ENCODE measurements around the gene CDHR2.

The CDHR2 gene

GRCh38 chr5:176581361-176581760, 32.2 kb downstream of the CDHR2 start:
- TF ChIP-seq CEBPB (IDR thresholded peaks at IDR 0.05) (no peak), CREB1 (IDR thresholded peaks at IDR 0.05; ENCODE audit: low read depth) (no peak), TCF12 (IDR thresholded peaks at IDR 0.05; ENCODE audit: low read depth) (no peak), NFIC (IDR thresholded peaks at IDR 0.05) (no peak), ZBTB7A (IDR thresholded peaks at IDR 0.05; ENCODE audit: low read depth) (no peak), FOXM1 (IDR thresholded peaks at IDR 0.05; ENCODE audit: borderline replicate concordance, low read depth) (no peak), TAF1 (IDR thresholded peaks at IDR 0.05; ENCODE audit: low read depth) (no peak), EP300 (IDR thresholded peaks at IDR 0.05; ENCODE audit: borderline replicate concordance) (no peak), RAD21 (IDR thresholded peaks at IDR 0.05; ENCODE audit: low read depth) (no peak), YY1 (IDR thresholded peaks at IDR 0.05; ENCODE audit: low read depth) (no peak), EGR1 (IDR thresholded peaks at IDR 0.05) (no peak), TEAD4 (IDR thresholded peaks at IDR 0.05) (no peak)
- TF ChIP-seq, protein P1, sequence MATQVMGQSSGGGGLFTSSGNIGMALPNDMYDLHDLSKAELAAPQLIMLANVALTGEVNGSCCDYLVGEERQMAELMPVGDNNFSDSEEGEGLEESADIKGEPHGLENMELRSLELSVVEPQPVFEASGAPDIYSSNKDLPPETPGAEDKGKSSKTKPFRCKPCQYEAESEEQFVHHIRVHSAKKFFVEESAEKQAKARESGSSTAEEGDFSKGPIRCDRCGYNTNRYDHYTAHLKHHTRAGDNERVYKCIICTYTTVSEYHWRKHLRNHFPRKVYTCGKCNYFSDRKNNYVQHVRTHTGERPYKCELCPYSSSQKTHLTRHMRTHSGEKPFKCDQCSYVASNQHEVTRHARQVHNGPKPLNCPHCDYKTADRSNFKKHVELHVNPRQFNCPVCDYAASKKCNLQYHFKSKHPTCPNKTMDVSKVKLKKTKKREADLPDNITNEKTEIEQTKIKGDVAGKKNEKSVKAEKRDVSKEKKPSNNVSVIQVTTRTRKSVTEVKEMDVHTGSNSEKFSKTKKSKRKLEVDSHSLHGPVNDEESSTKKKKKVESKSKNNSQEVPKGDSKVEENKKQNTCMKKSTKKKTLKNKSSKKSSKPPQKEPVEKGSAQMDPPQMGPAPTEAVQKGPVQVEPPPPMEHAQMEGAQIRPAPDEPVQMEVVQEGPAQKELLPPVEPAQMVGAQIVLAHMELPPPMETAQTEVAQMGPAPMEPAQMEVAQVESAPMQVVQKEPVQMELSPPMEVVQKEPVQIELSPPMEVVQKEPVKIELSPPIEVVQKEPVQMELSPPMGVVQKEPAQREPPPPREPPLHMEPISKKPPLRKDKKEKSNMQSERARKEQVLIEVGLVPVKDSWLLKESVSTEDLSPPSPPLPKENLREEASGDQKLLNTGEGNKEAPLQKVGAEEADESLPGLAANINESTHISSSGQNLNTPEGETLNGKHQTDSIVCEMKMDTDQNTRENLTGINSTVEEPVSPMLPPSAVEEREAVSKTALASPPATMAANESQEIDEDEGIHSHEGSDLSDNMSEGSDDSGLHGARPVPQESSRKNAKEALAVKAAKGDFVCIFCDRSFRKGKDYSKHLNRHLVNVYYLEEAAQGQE (IDR thresholded peaks at IDR 0.05; ENCODE audit: low read depth): no peak
- TF ChIP-seq, protein P2, sequence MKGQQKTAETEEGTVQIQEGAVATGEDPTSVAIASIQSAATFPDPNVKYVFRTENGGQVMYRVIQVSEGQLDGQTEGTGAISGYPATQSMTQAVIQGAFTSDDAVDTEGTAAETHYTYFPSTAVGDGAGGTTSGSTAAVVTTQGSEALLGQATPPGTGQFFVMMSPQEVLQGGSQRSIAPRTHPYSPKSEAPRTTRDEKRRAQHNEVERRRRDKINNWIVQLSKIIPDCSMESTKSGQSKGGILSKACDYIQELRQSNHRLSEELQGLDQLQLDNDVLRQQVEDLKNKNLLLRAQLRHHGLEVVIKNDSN (IDR thresholded peaks at IDR 0.05): no peak
- TF ChIP-seq, protein P3, sequence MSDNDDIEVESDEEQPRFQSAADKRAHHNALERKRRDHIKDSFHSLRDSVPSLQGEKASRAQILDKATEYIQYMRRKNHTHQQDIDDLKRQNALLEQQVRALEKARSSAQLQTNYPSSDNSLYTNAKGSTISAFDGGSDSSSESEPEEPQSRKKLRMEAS (IDR thresholded peaks at IDR 0.05): no peak

DNA sequence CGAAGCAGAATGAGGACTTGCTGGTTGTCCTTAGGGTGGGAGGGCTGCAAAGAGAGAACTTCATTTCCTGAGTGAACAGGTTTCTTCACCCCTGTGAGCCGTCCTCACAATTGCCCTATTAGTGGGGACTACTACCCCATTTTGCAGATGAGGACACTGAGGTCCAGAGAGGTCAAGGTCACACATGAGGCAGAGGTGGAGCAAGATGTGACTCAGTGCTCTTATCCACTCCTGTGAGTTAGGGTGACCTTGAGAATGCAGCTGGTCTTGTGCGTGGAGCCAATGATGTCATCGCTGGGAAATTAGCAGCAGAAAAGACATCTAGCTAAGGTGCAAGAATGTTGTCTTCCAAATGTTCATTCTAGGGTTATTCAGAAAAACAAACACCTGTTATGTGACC, 33.9 kb downstream of the CDHR2 start:
- TF ChIP-seq TEAD4 (IDR thresholded peaks at IDR 0.05): no peak
- no peak for TF ChIP-seq EGR1 (IDR thresholded peaks at IDR 0.05)
- TF ChIP-seq FOXM1 (IDR thresholded peaks at IDR 0.05; ENCODE audit: borderline replicate concordance, low read depth): no peak
- TF ChIP-seq EP300 (IDR thresholded peaks at IDR 0.05; ENCODE audit: borderline replicate concordance): no peak
- TF ChIP-seq RAD21 (IDR thresholded peaks at IDR 0.05; ENCODE audit: low read depth): no peak
- no peak for TF ChIP-seq CEBPB (IDR thresholded peaks at IDR 0.05)
- TF ChIP-seq TAF1 (IDR thresholded peaks at IDR 0.05; ENCODE audit: low read depth): no peak
- TF ChIP-seq, protein P3 (IDR thresholded peaks at IDR 0.05): no peak
- TF ChIP-seq CREB1 (IDR thresholded peaks at IDR 0.05; ENCODE audit: low read depth): no peak
- TF ChIP-seq TCF12 (IDR thresholded peaks at IDR 0.05; ENCODE audit: low read depth): no peak
- TF ChIP-seq NFIC (IDR thresholded peaks at IDR 0.05): no peak
- TF ChIP-seq, protein P2 (IDR thresholded peaks at IDR 0.05): no peak
- no peak for TF ChIP-seq YY1 (IDR thresholded peaks at IDR 0.05; ENCODE audit: low read depth)
- no peak for TF ChIP-seq ZBTB7A (IDR thresholded peaks at IDR 0.05; ENCODE audit: low read depth)
- TF ChIP-seq, protein P1 (IDR thresholded peaks at IDR 0.05; ENCODE audit: low read depth): no peak

- TF ChIP-seq RAD21 (IDR thresholded peaks at IDR 0.05; ENCODE audit: low read depth): no peak
- no peak for TF ChIP-seq FOXM1 (IDR thresholded peaks at IDR 0.05; ENCODE audit: borderline replicate concordance, low read depth)
- no peak for TF ChIP-seq TAF1 (IDR thresholded peaks at IDR 0.05; ENCODE audit: low read depth)
- no peak for TF ChIP-seq TCF12 (IDR thresholded peaks at IDR 0.05; ENCODE audit: low read depth)
- TF ChIP-seq, protein P3 (IDR thresholded peaks at IDR 0.05): no peak
- TF ChIP-seq TEAD4 (IDR thresholded peaks at IDR 0.05): no peak
- no peak for TF ChIP-seq NFIC (IDR thresholded peaks at IDR 0.05)
- TF ChIP-seq ZBTB7A (IDR thresholded peaks at IDR 0.05; ENCODE audit: low read depth): no peak
- no peak for TF ChIP-seq CREB1 (IDR thresholded peaks at IDR 0.05; ENCODE audit: low read depth)
- no peak for TF ChIP-seq EP300 (IDR thresholded peaks at IDR 0.05; ENCODE audit: borderline replicate concordance)
- TF ChIP-seq, protein P2 (IDR thresholded peaks at IDR 0.05): no peak
Measured at GRCh38 chr5:176587398-176587797, 38.3 kb downstream of the CDHR2 start.

GRCh38 chr5:176588297-176588696, 39.2 kb downstream of the CDHR2 start:
- TF ChIP-seq RAD21 (IDR thresholded peaks at IDR 0.05; ENCODE audit: low read depth): no peak
- TF ChIP-seq CREB1 (IDR thresholded peaks at IDR 0.05; ENCODE audit: low read depth): no peak
- TF ChIP-seq, protein P2 (IDR thresholded peaks at IDR 0.05): no peak
- no peak for TF ChIP-seq ZBTB7A (IDR thresholded peaks at IDR 0.05; ENCODE audit: low read depth)
- TF ChIP-seq, protein P3 (IDR thresholded peaks at IDR 0.05): no peak
